ENCODE results near the gene CEP350.
"Not testable (repeated sequence)": the region's sequence is repeated elsewhere in the genome, so short reads cannot be mapped to it uniquely, and the experiment has no call there.

The CEP350 gene

DNA sequence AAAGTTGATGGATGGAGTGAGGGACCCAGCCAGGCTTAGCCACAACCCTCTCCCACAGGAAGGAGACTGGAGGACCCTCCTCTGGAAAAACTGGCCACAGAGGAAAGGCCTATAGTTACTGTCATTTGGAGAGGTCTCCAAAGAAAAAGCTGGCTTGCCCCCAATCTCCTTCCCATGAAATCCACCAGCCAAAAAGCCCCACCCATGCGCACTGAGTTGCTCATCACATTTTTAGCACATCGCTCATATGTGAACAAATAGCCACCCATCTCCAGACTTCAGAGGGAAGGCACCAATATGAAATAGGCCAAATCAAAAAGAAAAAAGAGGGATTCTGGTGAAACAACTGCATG is 163.1 kb downstream of the CEP350 start:
- Mint-ChIP-seq H3K36me3 (peaks cover 12% of the 10 kb centered on the region), H3K4me3 (no peak overlapping the region), H3K27me3 (peaks cover 8% of the 10 kb centered on the region), H3K4me1 (no peaks in the 10 kb centered on the region), H3K27ac (no peak overlapping the region), H3K9me3 (no peaks in the 10 kb centered on the region)
- CTCF ChIA-PET: no interaction called here
- no peak for DNase-seq

DNA sequence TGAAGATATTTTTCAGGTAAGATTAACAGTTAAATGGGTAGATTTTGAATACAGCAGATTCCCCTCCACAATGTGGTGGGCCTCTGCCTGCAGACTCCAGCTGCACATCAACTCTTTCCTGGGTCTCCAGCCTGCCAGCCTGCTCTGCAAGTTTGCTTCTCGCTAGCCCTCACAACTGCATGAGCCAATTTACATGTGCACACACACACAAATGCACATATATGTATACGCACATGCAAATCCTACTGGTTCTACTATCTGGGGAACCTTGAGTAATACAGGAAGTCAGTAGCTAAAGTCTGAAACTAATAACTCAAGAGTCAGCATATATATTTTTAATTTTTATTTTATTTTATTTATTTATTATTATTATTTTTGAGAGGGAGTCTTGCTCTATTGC is 165.2 kb downstream of the CEP350 start:
- CTCF ChIA-PET: no interaction called here
- Mint-ChIP-seq H3K4me3 (no peak overlapping the region), H3K36me3 (peaks cover 7% of the 10 kb centered on the region), H3K4me1 (no peaks in the 10 kb centered on the region), H3K27ac (no peak overlapping the region), H3K27me3 (peaks cover 8% of the 10 kb centered on the region), H3K9me3 (no peaks in the 10 kb centered on the region)
- no peak for DNase-seq

GRCh38 chr1:180123463-180123936 is 168.9 kb downstream of the CEP350 start:
- Mint-ChIP-seq H3K36me3 (no peaks in the 10 kb centered on the region), H3K9me3 (no peaks in the 10 kb centered on the region), H3K4me3 (no peak overlapping the region), H3K27me3 (peaks cover 4% of the 10 kb centered on the region), H3K4me1 (peaks cover 12% of the 10 kb centered on the region), H3K27ac (no peak overlapping the region)
- no peak for DNase-seq
- CTCF ChIA-PET: no interaction called here

- Mint-ChIP-seq H3K27me3 (peaks cover 35% of the 10 kb centered on the region), H3K9me3 (no peaks in the 10 kb centered on the region), H3K36me3 (no peaks in the 10 kb centered on the region), H3K27ac (no peak overlapping the region), H3K4me1 (peaks cover 12% of the 10 kb centered on the region), H3K4me3 (no peak overlapping the region)
- CTCF ChIA-PET: no interaction called here
- DNase-seq: no peak
Measured at GRCh38 chr1:180130651-180131050, 176.0 kb downstream of the CEP350 start.

GRCh38 chr1:180131510-180131909 is 176.9 kb downstream of the CEP350 start:
- Mint-ChIP-seq H3K27ac (no peak overlapping the region), H3K9me3 (no peaks in the 10 kb centered on the region), H3K27me3 (peaks cover 42% of the 10 kb centered on the region), H3K4me1 (peaks cover 9% of the 10 kb centered on the region), H3K4me3 (no peak overlapping the region), H3K36me3 (no peaks in the 10 kb centered on the region)
- DNase-seq: no peak
- CTCF ChIA-PET: interaction anchor here (1.3 kb wide), 1 partner anchor 321 kb away, joined by 3 read pairs; no protein-coding TSS in a partner anchor

- no peak for DNase-seq
- no peak overlapping the region for H3K4me3 Mint-ChIP-seq
- peaks cover 50% of the 10 kb centered on the region for H3K27me3 Mint-ChIP-seq
- H3K27ac Mint-ChIP-seq: no peak overlapping the region
- no peaks in the 10 kb centered on the region for H3K36me3 Mint-ChIP-seq
- no peaks in the 10 kb centered on the region for H3K4me1 Mint-ChIP-seq
- CTCF ChIA-PET: no interaction called here
- no peaks in the 10 kb centered on the region for H3K9me3 Mint-ChIP-seq
Measured at GRCh38 chr1:180133193-180133592, 178.6 kb downstream of the CEP350 start.

DNA sequence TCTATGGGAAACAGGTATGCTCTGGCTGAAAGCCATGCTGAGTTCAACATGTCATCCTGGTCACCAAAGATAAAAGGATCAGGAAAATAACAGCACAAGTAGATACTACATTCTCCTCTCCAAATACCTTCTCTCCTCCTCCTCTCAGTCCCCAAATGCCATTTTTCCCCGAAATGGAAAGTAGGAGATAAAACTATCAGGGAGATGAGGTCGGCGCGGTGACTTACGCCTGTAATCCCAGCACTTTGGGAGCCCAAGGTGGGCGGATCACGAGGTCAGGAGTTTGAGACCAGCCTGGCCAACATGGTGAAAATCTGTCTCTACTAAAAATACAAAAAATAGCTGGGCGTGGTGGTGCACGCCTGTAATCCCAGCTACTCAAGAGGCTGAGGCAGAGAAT is 179.1 kb downstream of the CEP350 start:
- H3K27me3 Mint-ChIP-seq: peaks cover 50% of the 10 kb centered on the region
- CTCF ChIA-PET: not testable (repeated sequence)

GRCh38 chr1:180135535-180135934 is 180.9 kb downstream of the CEP350 start:
- Mint-ChIP-seq H3K4me1 (no peaks in the 10 kb centered on the region), H3K27me3 (peaks cover 50% of the 10 kb centered on the region), H3K4me3 (no peak overlapping the region), H3K9me3 (no peaks in the 10 kb centered on the region), H3K36me3 (no peaks in the 10 kb centered on the region), H3K27ac (no peak overlapping the region)
- DNase-seq: no peak
- CTCF ChIA-PET: no interaction called here

More for the DNA sequence above, 179.1 kb downstream of the CEP350 start:
- H3K27ac Mint-ChIP-seq, DNase-seq, H3K4me1 Mint-ChIP-seq, H3K9me3 Mint-ChIP-seq, H3K4me3 Mint-ChIP-seq, H3K36me3 Mint-ChIP-seq: not testable (repeated sequence)

- H3K4me1 Mint-ChIP-seq: no peaks in the 10 kb centered on the region
- no peak overlapping the region for H3K4me3 Mint-ChIP-seq
- CTCF ChIA-PET: no interaction called here
- H3K9me3 Mint-ChIP-seq: no peaks in the 10 kb centered on the region
- peaks cover 49% of the 10 kb centered on the region for H3K27me3 Mint-ChIP-seq
- no peaks in the 10 kb centered on the region for H3K36me3 Mint-ChIP-seq
- no peak overlapping the region for H3K27ac Mint-ChIP-seq
- DNase-seq: no peak
Measured at GRCh38 chr1:180136331-180136967, 181.8 kb downstream of the CEP350 start.

DNA sequence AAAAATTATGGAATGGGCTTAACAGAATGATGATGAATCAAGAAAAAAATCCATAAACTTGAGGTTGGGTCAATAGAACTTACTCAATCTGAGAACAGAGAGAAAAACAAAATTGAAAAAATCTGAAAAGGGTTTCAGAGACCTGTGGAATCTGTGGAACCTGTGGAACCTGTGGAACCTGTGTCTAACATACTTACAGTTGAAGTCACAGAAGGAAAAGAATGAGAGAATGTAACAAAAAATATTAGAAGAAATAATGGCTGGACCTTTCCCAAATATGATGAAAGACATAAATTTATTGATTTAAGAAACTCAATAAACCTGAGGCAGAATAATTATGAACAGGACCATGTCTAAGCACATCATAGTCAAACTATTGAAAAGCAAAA is 182.4 kb downstream of the CEP350 start:
- peaks cover 44% of the 10 kb centered on the region for H3K27me3 Mint-ChIP-seq
- no peak for DNase-seq
- no peak overlapping the region for H3K4me3 Mint-ChIP-seq
- H3K36me3 Mint-ChIP-seq: no peaks in the 10 kb centered on the region
- no peak overlapping the region for H3K27ac Mint-ChIP-seq
- no peaks in the 10 kb centered on the region for H3K4me1 Mint-ChIP-seq
- CTCF ChIA-PET: no interaction called here
- no peaks in the 10 kb centered on the region for H3K9me3 Mint-ChIP-seq

GRCh38 chr1:180137776-180138175 is 183.2 kb downstream of the CEP350 start:
- no peaks in the 10 kb centered on the region for H3K9me3 Mint-ChIP-seq
- DNase-seq: no peak

GRCh38 chr1:180141381-180141934 is 186.8 kb downstream of the CEP350 start:
- Mint-ChIP-seq H3K9me3 (no peaks in the 10 kb centered on the region), H3K27ac (no peak overlapping the region), H3K36me3 (no peaks in the 10 kb centered on the region), H3K27me3 (peaks cover 22% of the 10 kb centered on the region), H3K4me3 (no peak overlapping the region), H3K4me1 (no peaks in the 10 kb centered on the region)
- DNase-seq: no peak
- CTCF ChIA-PET: no interaction called here

More at GRCh38 chr1:180137776-180138175, 183.2 kb downstream of the CEP350 start:
- CTCF ChIA-PET: no interaction called here
- Mint-ChIP-seq H3K4me3 (no peak overlapping the region), H3K4me1 (no peaks in the 10 kb centered on the region), H3K27me3 (peaks cover 44% of the 10 kb centered on the region), H3K27ac (no peak overlapping the region), H3K36me3 (no peaks in the 10 kb centered on the region)

DNA sequence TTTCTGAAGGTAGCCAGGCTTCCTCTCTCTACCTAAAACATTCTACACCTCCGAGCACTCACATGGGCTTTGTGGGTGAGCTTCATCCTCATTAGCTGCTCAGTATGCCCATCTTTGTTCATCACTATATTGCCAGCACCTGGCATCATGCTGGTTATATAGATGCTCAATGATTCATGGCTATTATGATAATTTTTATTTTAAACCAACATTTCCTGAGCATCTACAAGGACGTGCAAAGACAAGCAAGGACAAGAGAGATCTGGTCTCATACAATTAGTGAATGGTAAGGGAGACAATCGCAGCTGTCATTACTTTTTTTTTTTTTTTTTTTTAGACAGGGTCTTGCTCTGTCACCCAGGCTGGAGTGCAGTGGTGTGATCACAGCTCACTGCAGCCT is 188.7 kb downstream of the CEP350 start:
- Mint-ChIP-seq H3K27me3 (peaks cover 15% of the 10 kb centered on the region), H3K27ac (no peak overlapping the region)
- CTCF ChIA-PET: interaction anchor here (0.6 kb wide), 1 partner anchor 524 kb away, joined by 4 read pairs; no protein-coding TSS in a partner anchor

GRCh38 chr1:180144659-180145357 is 190.2 kb downstream of the CEP350 start:
- Mint-ChIP-seq H3K27ac (no peak overlapping the region), H3K4me3 (no peak overlapping the region), H3K4me1 (no peaks in the 10 kb centered on the region), H3K27me3 (peaks cover 15% of the 10 kb centered on the region), H3K9me3 (no peaks in the 10 kb centered on the region), H3K36me3 (no peaks in the 10 kb centered on the region)
- DNase-seq: no peak
- CTCF ChIA-PET: no interaction called here

More for the DNA sequence above, 188.7 kb downstream of the CEP350 start:
- Mint-ChIP-seq H3K9me3 (no peaks in the 10 kb centered on the region), H3K36me3 (no peaks in the 10 kb centered on the region), H3K4me3 (no peak overlapping the region), H3K4me1 (no peaks in the 10 kb centered on the region)
- no peak for DNase-seq

DNA sequence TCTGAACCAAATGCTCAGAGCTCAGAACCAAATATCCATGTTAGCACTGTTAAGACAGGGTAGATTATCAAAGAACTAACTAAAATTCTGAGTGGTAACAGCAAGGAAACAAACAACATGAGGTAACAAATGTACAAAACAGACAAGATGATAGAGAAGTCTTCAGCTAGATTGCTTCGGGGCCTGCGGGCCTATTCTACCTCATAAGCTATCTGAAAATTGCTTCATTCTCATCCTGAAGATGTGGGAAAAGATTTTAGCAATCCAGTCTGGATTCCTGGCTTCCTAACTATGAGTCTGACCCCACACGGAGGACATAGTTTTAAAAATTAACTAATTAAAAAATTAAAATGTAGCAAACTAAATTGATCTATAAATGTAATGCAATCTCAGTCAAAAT is 190.8 kb downstream of the CEP350 start:
- Mint-ChIP-seq H3K9me3 (no peaks in the 10 kb centered on the region), H3K36me3 (no peaks in the 10 kb centered on the region), H3K4me1 (no peaks in the 10 kb centered on the region), H3K27ac (no peak overlapping the region), H3K27me3 (peaks cover 15% of the 10 kb centered on the region), H3K4me3 (no peak overlapping the region)
- no peak for DNase-seq
- CTCF ChIA-PET: no interaction called here
